CD1c-positive myeloid dendritic cell (primary cell): Measurements from ENCODE around the gene GSE1.
"Not testable (repeated sequence)": the region's sequence is repeated elsewhere in the genome, so short reads cannot be mapped to it uniquely, and the experiment has no call there.

ENCODE experiments used
- DNase-seq: peaks from one replicate; pipeline ENCODE4 v3.0.0-alpha.2; 2016; ENCODE audit errors: extremely low spot score

The GSE1 gene

GRCh38 chr16:85589688-85590505, 23.2 kb upstream of the GSE1 start:
- no peak for DNase-seq

DNA sequence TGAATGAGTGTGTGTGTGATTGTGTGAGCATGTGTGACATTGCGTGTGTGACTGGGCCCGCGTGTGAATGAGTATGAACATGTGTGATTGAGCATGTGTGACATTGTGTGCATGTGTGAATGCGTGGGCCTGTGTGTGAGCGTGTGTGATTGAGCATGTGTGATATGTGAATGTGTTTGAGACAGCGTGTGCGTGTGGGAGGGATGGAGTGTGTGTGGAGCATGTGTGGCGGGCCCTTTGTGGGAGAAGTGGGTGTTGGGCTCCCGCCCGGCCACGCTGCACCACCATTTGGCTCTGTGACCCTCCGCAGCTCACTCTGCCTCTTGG, 22.7 kb upstream of the GSE1 start:
- no peak for DNase-seq

GRCh38 chr16:85591381-85591780, 21.7 kb upstream of the GSE1 start:
- no peak for DNase-seq

GRCh38 chr16:85592277-85592676, 20.8 kb upstream of the GSE1 start:
- DNase-seq: not testable (repeated sequence)

DNA sequence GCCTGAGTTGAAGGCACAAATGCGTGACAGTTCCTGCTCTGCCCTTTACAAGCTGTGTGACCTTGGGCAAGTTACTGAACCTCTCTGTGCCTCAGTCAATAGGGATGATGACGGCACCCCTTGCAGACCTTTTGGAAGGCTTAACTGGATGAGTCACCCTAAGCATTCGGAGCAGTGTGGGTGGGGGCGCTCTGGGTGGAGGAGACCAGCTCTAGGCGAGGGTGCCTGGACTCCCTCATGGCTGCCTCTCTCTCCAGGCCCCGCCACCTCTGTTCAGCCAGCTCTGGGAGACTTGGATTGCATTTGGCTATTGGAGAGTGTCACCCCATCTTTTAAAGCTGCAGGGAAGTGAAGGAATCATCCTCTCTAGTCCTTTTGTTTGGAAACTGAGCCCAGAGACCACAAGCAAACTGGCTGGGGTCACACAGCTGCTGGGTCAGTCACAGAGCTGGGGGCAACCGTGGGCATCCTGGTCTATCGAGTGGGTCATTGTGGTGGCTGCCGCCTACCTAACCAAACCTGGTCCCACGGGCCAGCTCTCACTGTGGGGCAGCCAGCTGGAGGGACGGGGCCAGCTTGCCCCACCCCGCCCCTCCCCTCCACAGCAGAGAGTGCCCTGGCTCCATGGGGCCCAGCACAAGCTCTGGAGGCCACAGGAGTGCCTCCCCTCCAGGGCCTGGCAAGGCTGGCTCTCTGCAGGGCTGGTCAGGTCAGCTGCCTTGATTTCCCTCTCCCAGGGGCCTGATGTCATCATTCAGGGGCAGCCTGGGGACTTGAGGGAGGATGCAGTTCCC, 20.2 kb upstream of the GSE1 start:
- peak; percentile 15 for DNase-seq

DNA sequence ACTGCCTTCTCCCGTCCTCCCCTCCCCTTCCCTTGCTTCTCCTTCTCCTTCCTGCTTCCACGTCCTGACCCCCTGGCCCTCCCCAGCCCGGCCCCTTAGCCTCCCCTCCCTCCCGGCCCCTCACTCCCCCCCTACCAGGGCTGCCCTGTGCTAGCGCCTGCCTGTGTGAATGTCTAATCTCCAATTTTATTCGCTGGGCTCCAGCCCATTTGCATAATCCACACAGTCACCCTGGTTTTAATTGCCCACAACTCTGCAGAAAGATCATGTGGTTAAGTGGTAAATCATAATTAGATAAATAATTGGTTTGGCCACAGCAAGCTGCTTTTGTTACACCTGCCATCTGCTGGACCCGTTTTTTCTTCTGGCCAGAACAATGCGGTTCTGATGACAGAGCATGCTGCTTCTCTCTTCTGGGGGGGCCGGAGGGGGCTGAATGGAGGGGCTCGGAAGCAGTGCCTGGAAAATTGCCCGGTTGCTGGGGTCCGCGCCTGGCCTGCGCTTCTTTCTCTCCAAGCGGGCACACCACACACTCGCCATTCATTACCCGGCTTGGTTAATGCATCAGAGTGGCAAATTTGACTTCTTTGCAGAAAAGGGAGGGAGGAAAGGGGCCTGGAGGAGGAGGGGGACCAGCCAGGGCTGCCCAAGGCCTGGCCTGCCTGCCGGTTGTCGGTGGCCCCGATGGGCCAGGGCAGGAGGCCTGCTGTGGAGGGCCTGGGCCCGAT, 19.5 kb upstream of the GSE1 start:
- DNase-seq: no peak

DNA sequence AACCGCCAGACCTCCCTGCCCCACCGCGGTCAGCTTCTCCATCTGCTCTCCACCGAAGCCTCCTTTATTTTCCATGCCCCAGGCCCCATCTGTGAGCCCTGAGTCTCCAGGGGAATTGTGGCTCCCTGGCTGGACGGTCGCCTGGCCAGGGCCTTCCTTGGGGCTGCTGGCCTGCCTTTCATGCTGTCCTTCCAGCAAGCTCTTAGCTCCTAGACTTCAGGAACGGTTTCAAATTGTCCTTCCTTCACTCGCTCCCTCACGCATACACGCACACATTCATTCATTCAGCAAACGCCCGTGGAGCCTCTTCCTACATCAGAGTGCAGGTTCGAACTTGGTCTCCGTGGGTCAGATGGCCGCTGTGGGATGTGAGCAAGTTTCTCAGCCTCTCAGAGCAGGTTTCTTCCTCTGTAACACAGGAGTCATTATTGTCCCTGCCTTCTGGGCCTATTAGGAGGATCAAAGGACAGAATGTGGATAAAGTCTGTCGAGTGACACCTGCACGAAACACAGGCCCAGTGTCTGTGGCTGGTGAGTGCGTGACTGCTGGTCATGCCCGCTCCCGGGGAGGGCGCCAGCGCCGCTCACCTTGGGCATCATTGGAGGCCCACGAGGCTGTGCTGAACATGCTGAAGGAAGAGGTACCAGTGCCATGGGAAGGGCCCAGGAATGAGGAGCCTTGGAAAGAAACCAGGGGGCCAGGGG, 18.7 kb upstream of the GSE1 start:
- DNase-seq: no peak

DNA sequence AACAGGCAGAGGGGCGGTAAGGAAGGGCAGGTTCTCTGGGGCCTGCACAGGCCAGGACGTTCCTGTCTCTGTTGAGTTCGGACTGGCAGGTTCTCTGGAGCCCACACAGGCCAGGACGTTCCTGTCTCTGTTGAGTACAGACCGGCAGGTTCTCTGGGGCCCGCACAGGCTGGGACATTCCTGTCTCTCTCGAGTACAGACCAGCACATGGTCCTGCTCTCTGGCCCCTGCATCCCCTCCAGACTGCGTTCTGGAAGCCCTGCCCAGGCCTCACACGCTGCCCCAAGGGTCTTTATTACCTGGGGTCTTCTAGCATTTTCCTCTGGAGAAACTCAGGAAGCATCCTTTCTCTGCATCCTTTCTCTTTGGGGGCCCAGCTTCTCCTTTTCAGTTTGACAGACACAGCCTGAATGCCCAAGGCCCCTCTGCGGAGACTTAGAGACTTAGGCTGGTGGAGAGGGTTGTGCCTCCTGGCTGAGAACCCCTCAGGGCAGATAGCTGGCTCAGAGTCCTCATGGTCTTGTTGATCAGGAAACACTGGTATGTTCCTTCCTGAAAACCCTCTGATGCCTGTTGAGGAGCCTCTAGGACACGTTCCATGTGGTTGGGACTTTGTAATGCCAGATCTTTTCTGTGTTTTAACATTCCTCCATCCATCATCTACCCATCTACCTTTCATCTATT, 18.0 kb upstream of the GSE1 start:
- no peak for DNase-seq

GRCh38 chr16:85595812-85596502, 17.2 kb upstream of the GSE1 start:
- no peak for DNase-seq

DNA sequence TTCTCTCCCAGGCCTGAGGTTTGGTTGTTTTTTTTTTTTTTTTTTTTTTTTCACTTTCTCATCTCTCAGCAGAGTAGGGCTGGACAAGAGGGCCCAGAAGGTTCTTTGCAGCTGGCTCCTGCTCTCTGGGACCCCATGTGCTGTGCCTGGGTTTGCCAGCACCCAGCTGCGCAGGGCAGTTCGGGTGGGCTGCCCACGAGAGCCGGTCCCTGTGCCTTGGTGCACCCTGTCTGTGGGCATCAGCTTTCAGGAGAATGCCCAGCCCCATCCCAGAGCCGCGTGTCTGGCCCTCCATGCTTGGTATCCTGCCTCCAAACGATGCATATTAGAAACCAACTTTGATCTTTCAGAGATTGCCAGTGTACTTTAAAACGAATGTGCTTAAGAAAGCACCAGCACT, 15.0 kb upstream of the GSE1 start:
- DNase-seq: no peak

- no peak for DNase-seq
These were observed 13.0 kb upstream of the GSE1 start for GRCh38 chr16:85600078-85600477.

GRCh38 chr16:85600530-85601271, 12.4 kb upstream of the GSE1 start:
- no peak for DNase-seq

DNA sequence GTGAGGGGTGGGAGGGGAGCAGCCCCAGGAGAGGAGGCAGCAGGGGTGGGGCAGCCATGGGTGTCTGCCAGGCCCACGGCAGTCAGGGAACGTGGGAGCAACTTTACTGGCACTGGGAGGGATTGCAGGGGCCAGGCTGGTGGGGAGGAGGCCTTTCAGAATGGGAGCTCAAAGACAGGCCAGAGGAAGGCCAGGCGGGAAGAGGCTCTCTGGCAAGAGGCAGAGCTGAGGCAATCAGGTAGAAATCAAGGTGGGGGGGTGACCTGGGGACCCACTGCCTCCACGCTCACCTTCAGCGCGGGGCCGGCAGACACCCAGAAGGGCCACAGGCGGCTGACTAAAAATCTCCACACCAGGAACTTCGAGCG, 11.9 kb upstream of the GSE1 start:
- DNase-seq: no peak

- DNase-seq: no peak
These were observed 11.3 kb upstream of the GSE1 start for GRCh38 chr16:85601730-85602401.

GRCh38 chr16:85602402-85603202, 10.5 kb upstream of the GSE1 start:
- no peak for DNase-seq

- DNase-seq: peak; percentile 23
These were observed 9.8 kb upstream of the GSE1 start for GRCh38 chr16:85603203-85603755.

GRCh38 chr16:85604145-85604705, 8.9 kb upstream of the GSE1 start:
- no peak for DNase-seq
